HL-60/S4 treated with phorbol 12-myristate 13-acetate at 8.2 ng/mL for 4 days and 3 days (cell line): ENCODE measurements around the gene MALRD1.
"Not testable (repeated sequence)": the region's sequence is repeated elsewhere in the genome, so short reads cannot be mapped to it uniquely, and the experiment has no call there.

Experiments used
- in situ Hi-C: fragments of 300-500 bp; cut with MboI; formaldehyde crosslinking; loops from 2 replicates; pipeline ENCODE4 v1.15.0; 2022; ENCODE audit warnings: low sequenced_read_pairs

The MALRD1 gene

DNA sequence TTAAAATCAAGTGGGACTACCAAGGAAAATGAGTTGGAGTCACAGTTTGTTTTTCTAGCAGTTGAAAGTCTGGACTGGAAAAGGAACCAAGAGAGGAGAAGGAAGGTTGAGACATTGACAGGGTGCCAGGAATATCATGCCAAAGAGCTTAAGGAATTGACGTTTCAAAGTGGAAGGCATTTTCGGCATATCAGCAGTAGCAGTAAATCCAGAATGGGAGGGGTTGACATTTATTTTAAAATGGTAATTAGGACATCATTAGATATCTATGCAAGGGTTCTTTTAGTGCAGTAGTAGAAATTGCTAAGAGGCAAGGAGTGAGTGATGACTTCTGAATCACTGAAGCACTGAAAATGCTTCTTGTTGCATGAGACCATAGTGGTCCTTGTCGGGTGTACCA, 431.8 kb downstream of the MALRD1 start:
- in situ Hi-C loops = no loop called here

DNA sequence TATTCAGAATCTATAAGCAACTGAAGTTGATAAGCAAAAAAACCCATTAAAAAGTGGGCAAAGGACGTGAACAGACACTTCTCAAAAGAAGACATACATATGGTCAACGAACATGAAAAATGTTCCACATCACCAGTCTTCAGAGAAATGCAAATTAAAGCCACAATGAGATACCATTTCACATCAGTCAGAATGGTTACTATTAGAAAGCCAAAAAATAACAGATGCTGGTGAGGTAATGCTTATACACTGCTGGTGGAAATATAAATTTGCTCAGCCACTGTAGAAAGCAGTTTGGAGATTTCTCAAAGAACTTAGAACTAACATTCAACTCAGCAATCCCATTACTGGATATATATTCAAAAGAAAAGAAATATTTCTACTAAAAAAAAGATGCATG, 434.8 kb downstream of the MALRD1 start:
- in situ Hi-C loops = no loop called here

DNA sequence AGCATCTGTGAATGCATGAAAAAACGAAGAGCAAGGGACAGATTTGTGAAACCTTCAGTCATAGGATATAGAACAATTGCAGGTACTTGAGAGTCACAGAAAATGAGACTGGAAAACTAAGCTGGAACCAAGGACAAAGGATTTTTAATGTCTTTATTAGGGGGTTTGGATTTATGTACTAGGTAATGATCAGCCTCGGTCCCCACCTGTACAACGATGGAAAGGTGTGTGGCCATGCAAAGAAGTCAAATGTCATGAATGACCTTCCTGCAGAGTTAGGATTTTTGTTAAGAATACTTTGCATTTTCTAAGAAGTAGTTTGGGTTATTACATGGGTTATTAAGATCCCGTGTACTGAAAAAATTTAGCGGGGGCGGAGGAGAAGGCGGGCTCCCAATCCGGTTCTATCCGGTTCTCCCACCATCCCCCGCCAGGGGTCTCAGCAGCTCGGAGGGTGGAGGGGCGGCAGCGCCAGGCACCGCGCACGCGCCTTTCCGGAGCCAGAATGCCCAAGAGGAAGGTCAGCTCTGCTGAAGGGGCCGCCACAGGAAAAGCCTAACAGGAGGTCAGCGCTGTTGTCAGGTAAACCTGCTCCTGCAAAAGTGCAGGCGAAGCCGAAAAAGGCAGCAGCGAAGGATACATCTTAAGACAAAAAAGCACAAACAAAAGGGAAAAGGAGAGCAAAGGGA, 440.1 kb downstream of the MALRD1 start:
- in situ Hi-C loops = no loop called here

DNA sequence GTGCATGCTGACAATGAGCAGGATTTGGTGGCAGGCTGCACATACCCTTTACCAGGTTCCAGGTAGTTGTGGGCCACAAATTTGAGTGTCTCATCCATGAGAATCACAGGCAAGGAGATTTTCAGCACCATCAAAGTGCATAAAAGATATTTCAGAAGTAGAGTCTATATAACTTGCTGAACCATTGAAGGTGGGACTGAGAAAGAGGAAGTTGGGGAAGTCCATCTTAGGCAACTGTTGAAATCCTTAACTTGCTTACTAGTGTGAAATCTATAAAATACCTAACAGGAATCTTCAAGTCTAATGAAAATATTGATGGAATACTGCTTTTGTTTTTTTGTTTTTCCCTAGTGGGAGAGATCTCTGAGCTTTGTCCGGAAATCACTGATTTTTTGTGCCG, 442.6 kb downstream of the MALRD1 start:
- in situ Hi-C loops = no loop called here

DNA sequence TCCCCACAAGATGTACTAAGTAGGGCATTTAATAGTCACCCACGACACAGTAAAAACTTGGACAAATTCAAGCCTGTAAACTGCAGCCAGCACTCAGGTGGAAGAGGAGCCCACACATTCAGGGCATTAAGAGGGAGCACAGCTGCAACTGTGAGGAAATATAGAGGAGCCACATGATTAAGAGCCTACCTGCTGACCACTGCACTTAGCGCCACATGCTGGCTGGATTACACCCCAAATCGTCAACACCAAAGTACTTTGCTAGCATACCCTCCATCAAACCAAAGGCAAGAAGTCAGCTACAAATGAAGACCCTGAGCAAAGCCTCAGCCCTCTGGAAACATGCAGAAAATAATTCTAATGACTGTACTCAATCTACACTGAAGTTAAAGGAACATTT, 445.3 kb downstream of the MALRD1 start:
- in situ Hi-C loops = no loop called here

DNA sequence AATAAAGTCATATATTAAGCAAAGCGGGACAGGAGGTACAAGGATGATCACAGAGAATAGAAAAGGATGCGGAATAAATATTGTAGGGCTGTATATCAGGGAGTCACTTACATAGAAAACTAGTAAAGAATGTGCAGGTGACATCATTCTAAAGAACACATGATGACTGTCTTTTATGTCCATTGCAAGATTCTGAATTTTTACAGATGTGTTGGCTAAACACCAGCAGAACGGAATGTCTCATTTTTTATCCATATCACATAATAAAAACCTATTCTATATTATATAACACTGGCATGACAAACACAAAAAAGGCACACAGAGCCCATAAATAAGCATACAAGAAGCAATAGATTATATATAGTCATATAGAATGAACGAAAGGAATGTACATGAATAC, 448.4 kb downstream of the MALRD1 start:
- in situ Hi-C loops = no loop called here

DNA sequence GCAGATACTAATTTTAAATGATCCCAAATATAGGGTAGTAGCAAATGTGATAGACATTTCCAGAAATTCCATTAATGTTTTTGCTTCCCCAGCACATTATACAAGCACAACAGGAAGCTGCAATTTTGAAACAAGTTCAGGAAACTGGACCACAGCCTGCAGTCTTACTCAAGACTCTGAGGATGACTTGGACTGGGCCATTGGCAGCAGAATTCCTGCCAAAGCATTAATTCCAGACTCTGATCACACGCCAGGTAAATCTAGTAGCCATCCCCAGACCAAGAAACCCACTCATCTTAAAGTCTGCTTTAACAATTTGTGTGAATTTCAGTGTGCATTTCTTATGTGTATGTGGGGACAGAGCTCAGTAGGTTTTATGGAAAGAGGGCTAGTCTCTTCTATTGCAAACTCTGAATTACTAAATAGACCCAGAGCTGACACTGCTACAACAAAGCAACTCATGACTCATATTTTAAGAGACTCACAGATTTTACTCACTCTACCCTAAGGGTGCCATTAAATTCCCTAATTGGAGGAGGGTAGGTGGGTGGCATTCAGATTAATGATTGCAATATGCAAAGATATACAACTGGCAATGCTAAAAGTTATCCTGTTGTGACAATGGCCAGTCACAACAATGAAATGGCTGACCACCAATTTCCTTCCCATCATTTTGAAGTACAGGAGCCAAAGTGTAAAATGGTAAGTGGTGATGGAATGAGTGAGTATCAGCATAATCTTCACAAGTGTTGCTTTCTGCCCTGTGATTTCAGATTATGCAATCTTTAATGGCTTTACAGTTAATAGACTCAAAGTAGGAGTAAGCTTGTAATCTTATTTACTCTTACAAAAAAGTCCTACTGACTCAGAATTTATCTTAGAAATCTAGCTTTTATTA, 450.0 kb downstream of the MALRD1 start:
- in situ Hi-C loops = no loop called here

DNA sequence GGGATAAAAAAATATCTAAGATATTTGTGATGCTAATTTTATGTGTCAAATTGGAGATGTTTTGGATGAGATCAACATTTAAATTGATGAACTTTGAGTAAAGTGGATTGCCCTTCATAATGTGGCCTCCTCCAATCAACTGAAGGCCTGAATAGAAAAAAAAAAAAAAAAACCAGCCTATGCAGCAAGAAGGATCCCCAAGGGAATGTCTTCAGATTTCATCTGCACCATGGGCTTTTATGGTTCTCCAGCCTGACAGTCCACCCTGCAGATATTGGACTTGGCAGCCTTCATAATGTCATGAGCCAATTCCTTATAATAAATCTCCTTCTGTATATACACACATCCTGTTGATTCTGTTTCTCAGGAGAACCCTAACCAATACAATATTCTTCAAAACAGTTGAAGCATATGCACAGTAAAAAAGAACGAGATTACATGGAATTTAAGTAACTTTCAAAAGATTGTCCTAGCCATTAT, 450.7 kb downstream of the MALRD1 start:
- in situ Hi-C loops = no loop called here

DNA sequence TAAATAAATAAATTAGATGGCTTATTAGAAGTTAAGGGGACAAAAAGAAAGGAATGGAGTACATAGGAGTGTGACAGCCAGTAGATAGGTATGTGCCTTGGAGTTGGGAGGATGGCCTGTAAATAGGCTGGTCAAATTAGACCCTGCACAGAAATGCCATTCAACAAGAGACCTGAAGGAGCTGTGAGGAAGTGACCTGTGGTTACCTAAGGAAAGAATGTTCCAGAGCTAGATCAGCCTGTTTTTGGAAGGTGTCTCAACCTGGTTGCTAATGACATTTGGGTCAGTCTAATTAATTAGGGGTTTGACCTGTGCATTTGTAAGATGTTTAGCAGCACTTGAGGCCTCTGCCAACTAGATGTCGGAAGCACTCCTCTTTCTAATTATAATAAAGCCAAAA, 452.4 kb downstream of the MALRD1 start:
- in situ Hi-C loops = no loop called here

DNA sequence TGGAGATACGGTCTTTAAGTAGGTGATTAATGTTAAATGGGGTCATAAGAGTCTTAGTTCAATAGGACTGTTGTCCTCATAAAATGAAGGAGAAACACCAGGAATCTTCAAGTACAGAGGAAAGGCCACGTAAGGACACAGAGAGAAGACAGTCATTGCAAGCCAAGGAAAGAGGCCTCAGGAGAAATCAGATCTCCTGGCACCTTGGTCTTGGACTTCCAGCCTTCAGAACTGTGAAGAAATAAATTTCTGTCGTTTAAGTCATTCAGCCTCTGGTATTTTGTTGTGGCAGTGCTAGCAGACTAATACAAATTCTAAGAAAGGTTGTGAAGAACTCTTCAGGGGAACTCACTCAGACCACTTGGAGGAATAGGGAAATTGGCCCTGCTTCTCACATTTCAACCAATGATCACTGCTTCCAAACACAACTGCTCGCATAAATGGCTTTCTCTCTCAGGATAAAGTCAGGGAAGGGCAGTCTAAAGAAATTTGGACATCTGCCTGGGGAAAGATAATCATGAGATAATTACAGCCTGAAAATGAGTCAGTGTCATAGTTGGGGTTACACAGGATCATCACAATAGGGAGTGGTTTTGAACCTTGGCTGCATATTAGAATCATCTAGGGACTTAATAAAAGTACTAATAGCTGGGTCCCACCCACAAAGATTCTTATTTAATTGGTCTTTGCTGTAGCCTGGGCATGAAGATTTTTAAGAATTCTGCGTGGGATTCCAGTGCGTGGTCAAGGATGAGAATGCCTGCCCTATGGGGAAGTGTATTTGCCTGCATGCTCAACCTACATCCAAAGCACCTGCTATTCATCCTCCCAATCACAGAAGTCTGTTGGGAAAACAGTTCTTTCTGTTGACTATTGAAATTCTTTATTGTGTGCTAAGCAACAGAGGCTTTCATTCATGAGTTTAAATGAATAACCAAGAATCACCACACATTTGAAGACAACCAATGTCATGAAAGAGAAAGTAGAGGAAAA, 457.0 kb downstream of the MALRD1 start:
- in situ Hi-C loops = no loop called here

DNA sequence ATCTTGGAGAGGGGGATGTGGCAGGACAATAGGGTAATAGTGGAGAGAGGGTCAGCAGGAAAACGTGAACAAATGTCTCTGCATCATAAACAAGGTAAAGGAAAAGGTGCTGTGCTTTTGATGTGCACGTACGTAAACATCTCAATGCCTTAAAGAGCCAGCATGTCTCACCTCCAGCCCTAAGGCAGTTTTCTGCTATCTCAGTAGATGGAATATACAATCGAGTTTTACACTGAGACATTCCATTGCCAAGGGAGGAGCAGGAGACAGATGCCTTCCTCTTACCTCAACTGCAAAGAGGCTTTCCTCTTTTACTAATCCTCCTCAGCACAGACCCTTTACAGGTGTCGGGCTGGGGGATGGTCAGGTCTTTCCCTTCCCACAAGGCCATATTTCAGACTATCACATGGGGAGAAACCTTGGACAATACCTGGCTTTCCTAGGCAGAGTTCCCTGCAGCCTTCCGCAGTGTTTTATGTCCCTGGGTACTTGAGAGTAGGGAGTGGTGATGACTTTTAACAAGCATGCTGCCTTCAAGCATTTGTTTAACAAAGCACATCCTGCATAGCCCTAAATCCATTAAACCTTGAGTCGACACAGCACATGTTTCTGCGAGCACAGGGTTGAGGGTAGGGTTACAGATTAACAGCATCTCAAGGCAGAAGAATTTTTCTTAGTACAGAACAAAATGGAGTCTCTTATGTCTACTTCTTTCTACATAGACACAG, 461.6 kb downstream of the MALRD1 start:
- in situ Hi-C loops = not testable (repeated sequence)

DNA sequence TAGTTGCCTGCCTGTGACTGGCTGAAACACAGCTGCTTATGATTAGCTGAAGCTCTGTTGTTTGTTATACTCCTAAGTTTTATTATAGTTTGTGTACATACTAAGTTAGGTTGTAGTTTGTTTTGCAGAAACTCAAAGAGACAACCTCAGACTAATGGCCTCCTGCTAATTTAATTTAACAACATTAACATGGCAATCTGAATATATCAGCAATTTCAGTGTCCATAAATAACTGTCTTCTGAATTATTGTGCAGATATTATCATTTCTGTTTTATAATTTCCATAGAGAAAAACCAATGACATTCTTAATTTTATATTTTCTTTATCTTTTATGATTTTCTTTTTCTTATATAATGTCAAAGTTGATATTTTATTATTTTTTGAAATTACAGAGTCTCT, 469.5 kb downstream of the MALRD1 start:
- in situ Hi-C loops = no loop called here

DNA sequence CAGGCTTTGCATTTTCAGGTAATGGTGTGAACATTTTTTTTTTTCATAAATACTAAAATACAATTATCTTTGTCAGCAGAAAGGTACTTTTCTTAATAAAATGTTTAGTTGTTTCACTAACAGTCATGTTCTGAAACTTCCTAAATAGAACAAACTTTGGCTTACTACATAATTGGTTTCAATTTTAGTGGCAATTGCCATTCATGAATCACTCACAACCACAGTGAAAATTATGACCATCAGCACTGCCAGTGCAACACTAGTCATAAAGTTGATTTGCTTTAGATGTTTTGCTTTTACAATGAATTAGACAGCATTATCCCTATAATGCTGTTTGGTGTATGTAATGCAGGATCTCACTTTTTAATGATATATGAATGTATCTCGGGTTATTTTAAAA, 470.0 kb downstream of the MALRD1 start:
- in situ Hi-C loops = no loop called here

DNA sequence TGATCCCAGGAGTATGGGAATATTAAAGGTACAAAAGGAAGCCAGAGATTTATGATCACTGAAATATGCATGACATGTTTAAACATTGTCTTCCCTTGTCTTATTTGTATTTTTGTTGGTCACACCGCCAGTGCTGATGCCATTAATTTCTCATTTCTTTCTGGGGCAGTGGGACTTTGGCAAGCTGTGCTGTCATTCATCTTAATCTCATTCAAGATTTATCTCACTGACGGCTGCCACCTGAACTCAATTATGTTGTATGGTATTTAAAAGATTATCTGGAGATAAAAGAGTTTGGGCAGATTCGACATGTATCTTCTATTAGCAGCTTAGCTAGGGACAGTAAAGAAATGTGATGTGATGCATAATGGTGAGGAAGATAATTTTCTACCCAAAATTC, 482.7 kb downstream of the MALRD1 start:
- in situ Hi-C loops = no loop called here

DNA sequence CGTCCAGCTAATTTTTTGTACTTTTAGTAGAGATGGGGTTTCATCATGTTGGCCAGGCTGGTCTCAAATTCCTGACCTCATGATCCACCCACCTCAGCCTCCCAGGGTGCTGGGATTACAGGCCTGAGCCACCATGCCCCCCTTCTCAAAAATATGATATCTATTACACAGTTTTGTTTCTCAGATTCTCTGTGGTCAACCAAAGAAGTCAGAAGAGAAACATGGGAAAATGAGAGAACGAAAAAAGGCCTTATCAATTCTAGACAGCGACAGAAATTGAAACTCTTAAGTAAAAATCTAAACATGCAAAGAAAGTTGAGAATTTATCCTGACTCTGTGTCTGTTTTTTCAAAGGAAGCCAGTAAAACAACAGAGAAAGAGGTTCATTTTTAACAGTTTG, 483.8 kb downstream of the MALRD1 start:
- in situ Hi-C loops = no loop called here

DNA sequence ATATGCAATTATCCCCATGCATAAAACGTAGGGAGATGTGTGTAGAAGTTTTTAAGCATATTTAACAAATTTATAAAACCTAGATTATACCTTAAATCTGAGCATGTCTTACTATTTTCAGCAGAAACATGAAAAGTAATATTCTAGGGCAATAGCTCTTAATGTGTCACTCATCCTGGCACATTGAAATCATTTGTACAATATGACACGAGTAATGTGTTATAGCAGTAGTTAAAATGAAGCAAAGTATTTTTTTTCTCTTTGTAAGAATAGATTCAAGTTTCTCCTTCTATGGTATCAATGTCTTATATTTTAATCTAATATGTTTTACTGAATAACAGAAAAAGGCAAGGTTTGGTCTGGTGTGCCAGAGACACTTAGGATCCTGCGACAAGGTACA, 492.7 kb downstream of the MALRD1 start:
- in situ Hi-C loops = no loop called here

DNA sequence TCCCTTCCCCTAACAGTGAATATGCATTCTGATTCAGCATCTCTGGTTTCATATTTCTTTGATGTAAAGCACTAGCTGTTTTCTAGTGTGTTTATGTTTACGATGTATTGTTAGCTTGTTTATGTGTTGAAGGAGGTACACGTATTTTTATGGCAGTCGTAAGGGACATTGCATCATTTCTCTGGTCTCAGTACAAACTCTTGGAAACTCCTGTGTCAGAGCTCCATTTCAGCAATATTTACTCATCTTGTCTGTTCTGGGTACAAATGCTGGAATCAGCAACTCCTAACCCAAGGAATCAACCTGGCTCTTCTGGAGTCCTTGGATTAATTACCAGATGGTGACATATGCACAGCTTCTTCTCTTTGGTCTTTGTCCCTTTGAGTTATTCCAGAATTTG, 497.6 kb downstream of the MALRD1 start:
- in situ Hi-C loops = no loop called here

DNA sequence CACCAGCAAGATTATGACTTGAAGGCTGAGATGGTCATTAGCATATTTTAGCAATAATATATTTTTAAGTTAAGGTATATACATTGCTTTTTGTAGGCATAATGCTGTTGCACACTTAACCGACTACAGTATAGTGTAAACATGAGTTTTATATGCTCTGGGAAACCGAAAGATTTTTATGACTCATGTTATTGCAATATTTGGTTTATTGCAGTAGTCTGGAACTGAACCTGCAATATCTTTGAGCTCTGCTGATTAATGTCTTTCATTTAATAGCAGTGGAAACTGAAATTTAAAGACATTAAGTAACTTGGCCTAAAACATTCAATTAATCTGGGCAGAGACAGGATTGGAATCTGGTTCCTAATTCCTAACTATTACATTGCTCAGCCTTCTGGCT, 500.9 kb downstream of the MALRD1 start:
- in situ Hi-C loops = no loop called here

DNA sequence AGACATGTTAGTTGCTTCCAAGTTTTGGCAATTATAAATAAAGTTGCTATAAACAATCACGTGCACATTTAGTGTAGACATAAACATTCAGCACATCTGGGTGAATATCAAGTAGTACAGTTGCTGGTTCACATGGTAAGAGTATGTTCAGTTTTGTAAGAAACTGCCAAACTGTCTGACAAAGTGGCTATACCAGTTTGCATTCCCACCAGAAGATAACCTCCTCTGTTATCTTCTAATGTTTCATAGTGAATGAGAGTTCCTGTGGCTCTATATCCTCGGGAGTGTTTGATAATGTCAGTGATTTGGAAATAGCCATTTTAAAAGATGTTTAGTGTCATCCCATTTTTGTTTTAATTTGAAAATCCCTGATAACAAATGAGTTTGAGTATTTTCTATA, 508.1 kb downstream of the MALRD1 start:
- in situ Hi-C loops = no loop called here

DNA sequence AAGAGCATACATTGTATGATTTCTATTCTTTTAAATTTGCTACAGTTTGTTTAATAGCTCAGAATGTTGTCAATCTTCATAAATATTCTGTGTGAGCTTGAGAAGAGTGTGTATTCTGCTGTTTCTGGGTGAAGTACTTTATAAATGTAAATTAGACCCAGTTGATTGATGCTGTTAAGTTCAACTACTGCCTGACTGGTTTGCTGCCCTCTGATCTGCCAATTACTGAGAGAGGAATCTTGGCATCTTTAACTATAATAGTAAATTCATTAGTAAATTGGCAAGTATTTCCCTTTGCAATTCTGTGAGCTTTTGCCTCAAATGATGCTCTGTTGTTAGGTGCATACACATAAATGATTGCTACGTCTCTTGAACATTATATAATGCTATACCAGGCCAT, 512.6 kb downstream of the MALRD1 start:
- in situ Hi-C loops = no loop called here
